ENCODE measurements around the gene FBL.
"Not testable (repeated sequence)": the region's sequence is repeated elsewhere in the genome, so short reads cannot be mapped to it uniquely, and the experiment has no call there.

FBL gene

GRCh38 chr19:39881495-39882110 lies 35.4 kb upstream of the FBL start:
- DNase-seq (ENCODE audit: extremely low read depth, low read depth): not testable (repeated sequence)
- peak; percentile 28 for TF ChIP-seq CTCF (IDR thresholded peaks at IDR 0.05; ENCODE audit: low read depth, low read length)

GRCh38 chr19:39880241-39880640 lies 34.1 kb upstream of the FBL start:
- DNase-seq (ENCODE audit: extremely low read depth, low read depth): not testable (repeated sequence)

- DNase-seq (ENCODE audit: extremely low read depth, low read depth): not testable (repeated sequence)
These were observed 33.6 kb upstream of the FBL start for GRCh38 chr19:39879796-39880195.

- DNase-seq (ENCODE audit: extremely low read depth, low read depth): not testable (repeated sequence)
These were observed 32.7 kb upstream of the FBL start for GRCh38 chr19:39878866-39879265.

- DNase-seq (ENCODE audit: extremely low read depth, low read depth): no peak
- no peak for TF ChIP-seq CTCF (IDR thresholded peaks at IDR 0.05; ENCODE audit: low read depth, low read length)
These were observed 32.2 kb upstream of the FBL start for GRCh38 chr19:39878398-39878797.

- not testable (repeated sequence) for DNase-seq (ENCODE audit: extremely low read depth, low read depth)
These were observed 31.8 kb upstream of the FBL start for GRCh38 chr19:39877982-39878381.

- DNase-seq (ENCODE audit: extremely low read depth, low read depth): not testable (repeated sequence)
These were observed 31.3 kb upstream of the FBL start for GRCh38 chr19:39877488-39877887.

- DNase-seq (ENCODE audit: extremely low read depth, low read depth): not testable (repeated sequence)
These were observed 30.3 kb upstream of the FBL start for GRCh38 chr19:39876486-39876885.

- DNase-seq (ENCODE audit: extremely low read depth, low read depth): not testable (repeated sequence)
These were observed 29.3 kb upstream of the FBL start for GRCh38 chr19:39875401-39875864.

- TF ChIP-seq CTCF (IDR thresholded peaks at IDR 0.05; ENCODE audit: low read depth, low read length): no peak
These were observed 28.2 kb upstream of the FBL start for GRCh38 chr19:39874404-39874803.

GRCh38 chr19:39873385-39873784 lies 27.2 kb upstream of the FBL start:
- TF ChIP-seq CTCF (IDR thresholded peaks at IDR 0.05; ENCODE audit: low read depth, low read length): no peak
- DNase-seq (ENCODE audit: extremely low read depth, low read depth): no peak

More at GRCh38 chr19:39874404-39874803, 28.2 kb upstream of the FBL start:
- DNase-seq (ENCODE audit: extremely low read depth, low read depth): no peak

All from AG09319 (cell line).